HG03432 (cell line): ENCODE results near the gene TAF5L.

Experiments used
- ATAC-seq: cut with Tn5 transposase; IDR thresholded peaks from one replicate; pipeline ENCODE4 v1.9.1; 2021; ENCODE audit warnings: mild to moderate bottlenecking, moderate library complexity; ENCODE audit not compliant: unreplicated experiment

The TAF5L gene

DNA sequence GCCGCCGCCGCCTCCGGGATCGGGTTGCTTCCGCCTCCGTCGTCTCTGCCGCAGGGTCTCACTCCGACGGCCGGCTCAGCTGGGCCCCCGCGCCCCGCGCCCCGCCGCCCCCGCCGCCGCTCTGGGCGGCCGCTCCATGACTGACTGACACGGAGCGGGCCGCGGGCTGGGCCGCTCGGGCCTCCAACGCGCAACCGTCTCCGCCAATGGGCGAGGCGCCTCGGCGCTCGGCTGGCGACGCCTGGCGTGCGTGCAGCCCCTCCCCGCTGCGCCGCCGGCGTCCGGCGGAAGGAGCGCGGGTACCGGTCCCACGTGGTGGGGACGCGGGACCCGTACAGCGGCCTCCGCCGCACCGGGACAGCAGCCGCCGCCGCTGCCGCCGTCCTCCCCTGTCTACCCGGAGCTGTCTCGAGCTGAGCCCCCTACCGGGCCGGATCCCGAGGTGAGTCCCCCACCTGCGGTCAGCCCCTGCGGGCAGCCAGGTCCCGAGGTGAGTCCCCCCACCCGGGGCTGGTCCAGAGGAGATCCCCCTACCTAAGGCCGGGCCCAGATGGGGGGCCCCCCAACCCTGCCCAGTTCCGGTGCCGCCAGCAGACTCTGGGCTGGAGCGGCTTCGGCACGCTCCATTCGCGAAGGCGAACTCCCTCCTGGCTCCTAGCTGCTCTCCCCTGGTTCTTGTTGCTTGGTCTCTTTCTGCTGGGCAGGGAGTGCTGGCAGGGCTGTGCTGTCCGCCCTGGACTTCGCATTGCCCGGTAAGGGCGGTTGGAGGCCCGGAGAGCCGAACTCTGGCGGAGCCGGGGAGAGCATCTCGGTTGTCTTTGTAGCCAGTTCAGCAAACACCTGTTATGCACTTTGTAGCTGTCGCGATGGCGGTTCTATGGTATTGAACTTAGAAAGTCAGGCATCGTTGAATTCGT is at the start of gene TAF5L, which contains the start of gene URB2:
Gene TAF5L, minus strand, starts transcription at position 208 of the 917 bp plus-strand sequence. CDS start 11,640 bp downstream, outside the sequence.
Gene URB2, plus strand, starts transcription at position 333 of the 917 bp plus-strand sequence. CDS start 1,387 bp downstream, outside the sequence.
- peak; percentile 91 for ATAC-seq

DNA sequence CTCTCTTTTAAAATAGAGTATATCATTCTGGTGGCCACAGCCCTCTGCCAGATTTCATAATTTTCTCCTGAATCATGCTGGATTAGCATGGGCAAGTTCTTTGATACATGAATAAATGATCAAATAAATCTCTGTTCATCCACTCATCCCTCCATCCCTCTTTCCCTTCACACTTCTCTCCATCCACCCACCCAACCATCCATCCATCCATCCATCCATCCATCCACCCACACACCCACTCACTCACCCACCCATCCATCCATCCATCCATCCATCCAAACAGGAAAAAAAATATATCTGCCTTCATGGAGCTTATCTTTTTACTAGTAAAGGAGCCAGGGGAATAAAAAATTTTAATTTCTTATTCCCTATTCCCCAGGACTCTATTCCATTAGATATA is 49.5 kb upstream of the TAF5L start:
- no peak for ATAC-seq

GRCh38 chr1:229674042-229674441 is 48.1 kb upstream of the TAF5L start:
- no peak for ATAC-seq

GRCh38 chr1:229672246-229672645 is 46.3 kb upstream of the TAF5L start:
- ATAC-seq, result no peak

DNA sequence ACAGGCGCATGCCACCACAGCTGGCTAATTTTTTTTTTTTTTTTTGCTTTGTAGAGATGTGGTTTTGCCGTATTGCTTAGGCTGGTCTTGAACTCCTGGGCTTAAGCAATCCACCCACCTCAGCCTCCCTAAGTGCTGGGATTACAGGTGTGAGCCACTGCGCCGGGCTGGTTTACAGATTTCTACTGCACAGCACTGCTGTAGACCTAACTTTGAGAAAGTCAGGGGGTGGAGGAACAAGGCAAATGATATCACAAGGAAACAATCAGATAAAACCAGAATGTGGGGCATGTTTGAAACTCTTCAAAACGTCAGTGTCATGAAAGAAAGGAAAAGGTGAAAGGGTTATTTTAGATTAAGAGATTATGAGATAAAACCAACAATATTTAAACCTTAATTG is 45.4 kb upstream of the TAF5L start:
- ATAC-seq, result no peak

DNA sequence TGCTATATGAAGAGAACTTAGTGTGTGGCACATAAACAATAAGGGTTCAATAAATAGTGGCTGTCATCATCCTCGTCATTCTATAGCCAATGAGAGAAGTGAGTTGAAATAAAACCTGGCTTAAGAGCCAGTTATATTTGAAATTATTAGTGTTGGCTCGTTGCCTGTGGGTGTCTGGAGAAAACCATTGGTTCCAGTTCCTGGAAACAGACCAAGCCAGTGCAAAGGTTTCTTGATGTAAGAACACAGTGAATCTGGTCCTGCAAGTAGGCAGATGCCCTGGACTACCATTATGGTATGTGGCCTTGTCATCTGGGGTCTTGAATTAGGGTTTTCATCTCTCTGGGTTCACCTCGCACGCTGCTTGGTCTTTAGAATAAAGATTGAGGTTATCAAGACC is 43.4 kb upstream of the TAF5L start:
- ATAC-seq, result no peak

DNA sequence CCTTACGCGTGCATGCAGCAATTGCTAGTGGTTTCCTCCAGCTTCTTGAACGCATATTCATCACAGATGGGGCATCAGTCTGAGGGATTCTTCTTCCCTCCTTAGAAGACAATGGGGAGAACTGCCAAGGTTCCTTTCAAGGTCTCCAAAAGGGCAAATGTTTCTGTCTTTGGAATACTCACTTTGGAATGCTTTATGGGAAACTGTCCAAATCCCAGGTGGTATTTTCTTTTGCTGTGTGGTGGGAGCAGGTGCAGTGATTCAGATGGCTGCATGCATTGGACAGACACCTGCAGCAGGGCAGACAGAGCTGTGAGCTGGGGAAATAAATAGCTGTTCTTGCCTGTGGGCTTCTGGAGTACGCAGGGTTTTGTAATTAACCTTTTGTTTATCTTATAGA is 40.7 kb upstream of the TAF5L start:
- ATAC-seq, result no peak

DNA sequence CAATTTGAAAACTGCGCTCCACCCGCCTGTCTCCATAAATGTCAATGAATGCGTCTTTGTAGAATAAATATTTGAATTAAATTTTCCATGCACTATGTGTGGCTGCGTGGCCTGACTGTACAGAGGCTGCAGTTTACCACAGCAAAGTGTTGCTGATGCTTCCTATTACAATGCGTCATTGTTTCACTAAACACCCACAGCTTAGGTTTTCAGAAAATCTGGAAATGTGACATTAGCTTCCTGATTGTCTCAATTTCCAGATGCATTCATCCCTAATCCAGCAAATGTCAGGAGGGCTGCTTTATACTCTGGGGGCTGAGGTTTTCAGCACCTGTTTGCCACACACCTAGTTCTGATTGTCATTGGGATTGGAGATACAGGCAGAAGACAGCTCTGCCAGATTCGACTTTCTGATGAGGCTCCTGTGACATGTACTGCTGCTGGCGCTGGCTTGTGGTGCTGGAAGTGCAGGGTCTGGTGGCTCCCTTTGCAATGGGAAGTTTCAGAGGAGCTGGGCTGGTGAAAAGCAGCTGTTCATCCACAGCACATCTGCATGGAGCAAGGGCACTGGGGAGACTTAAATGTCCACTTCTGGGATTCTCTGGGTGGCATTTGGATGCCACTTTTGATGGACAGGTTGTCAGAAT is 40.1 kb upstream of the TAF5L start:
- ATAC-seq, result no peak

DNA sequence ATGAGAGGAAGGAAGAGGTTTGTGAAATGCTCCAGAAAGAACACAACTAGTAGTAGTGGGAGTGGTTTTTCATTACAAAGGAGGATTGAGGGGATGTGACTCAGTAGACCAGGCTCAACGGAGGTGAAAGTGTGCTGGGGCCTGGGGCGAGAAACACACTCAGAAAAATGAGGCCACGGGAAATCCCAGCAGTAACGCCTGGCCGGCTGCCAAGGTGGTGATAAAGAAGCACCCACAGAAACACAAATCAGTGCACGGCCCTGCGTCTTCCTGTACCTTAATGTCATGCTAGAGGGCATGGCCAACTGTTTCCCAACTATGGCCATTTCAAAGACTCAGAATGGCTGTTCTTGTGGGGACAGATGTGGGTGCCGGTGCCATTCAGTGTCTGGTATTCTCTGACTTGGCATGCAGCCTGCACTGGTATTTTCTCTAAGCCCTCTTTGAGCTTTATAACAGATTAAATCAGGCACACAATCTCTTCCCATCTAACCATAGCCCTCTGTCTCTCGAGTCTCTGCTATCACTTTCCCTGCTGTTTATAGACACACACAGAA is 38.3 kb upstream of the TAF5L start:
- peak; percentile 69 for ATAC-seq

DNA sequence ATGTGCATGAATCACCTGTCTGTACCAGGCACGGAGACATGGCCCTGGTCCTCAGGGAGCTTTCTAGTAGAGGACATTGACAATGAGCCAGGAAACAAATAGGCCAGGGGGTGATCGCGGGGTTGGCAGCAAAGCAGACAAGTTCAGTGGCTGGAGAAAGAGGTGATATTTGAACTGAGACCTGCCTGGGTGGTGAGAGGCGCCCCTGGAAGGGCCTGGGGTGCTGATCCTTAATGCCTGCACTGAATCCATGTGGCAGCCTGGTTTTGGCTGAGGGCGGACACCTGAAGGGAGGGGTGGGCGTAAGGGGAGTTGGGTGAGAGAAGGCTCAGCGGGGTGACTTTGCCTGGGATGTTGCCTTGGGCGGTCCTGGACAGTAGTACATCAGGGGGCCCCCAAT is 36.0 kb upstream of the TAF5L start:
- ATAC-seq, result no peak

DNA sequence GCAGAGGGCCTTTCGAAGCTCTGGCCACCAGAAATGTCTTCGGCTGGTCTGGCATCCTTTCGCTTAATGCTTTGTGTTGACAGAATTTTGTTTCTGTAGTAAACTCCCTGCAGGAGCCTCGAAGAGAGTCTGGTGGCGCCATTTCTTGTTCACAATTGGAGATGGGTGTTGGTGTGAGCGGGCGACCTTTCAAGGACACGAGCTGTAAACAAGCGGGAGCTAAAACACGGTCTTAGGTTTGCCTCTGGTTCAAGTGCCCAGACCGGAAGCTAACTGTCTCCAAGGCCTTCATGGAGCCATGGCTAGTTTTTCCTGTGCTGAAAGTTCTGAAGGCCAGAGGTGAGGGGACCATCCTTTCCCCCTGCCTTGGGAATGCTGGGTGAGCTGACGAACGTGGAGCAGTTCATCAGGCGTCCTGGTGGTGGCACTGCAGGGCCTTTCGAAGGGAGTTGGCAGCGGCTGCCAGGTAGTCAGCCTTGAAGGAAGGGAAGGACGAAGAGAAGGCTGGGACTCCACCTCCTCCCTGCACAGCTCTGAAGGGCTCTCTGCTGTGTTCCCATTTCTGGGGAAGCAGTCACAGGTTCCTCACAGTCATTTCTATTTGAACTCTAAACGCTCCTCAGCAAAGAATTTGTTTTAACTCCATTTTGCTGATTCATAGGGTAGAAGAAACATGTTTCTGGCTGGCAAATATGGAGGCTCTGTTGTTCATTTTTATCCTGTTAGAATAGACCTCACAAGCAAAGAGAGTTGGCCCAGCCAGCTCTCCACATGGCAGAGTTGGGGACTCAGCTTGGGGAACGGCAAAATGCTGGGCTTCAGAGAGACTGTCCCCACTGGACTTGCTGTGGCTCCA is 35.3 kb upstream of the TAF5L start:
- ATAC-seq, result peak; percentile 75

GRCh38 chr1:229657993-229658755 is 32.3 kb upstream of the TAF5L start:
- ATAC-seq, result no peak

GRCh38 chr1:229655781-229656180 is 29.9 kb upstream of the TAF5L start:
- no peak for ATAC-seq

GRCh38 chr1:229653420-229653819 is 27.5 kb upstream of the TAF5L start:
- no peak for ATAC-seq

GRCh38 chr1:229651546-229651945 is 25.6 kb upstream of the TAF5L start:
- ATAC-seq, result no peak

- ATAC-seq, result no peak
Measured at GRCh38 chr1:229650045-229650444, 24.1 kb upstream of the TAF5L start.

DNA sequence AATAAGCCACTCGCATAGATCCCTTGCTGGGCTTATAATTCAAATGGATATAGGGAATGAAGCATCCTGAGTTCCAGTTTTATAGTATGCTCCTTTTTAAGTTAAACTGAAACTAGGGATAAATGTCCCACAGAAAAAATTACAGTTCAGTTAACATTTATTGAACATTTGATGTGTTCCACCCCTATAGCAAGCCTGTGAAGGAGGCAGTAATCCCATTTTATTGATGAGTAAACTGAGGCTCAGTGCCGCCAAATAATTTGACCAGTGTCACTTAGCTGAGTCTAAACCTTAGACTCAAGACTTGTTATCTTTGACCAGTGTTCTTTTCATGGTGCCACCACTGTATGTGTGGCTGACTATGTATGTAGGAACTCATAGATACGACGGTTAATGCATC is 22.5 kb upstream of the TAF5L start:
- ATAC-seq, result no peak

GRCh38 chr1:229645324-229645993 is 19.5 kb upstream of the TAF5L start:
- ATAC-seq, result no peak

GRCh38 chr1:229643996-229644745 is 18.2 kb upstream of the TAF5L start:
- peak; percentile 44 for ATAC-seq
